ENCODE results near the gene RMDN3.

The RMDN3 gene

GRCh38 chr15:40796512-40796911 is 41.5 kb upstream of the RMDN3 start:
- DNase-seq: no peak
- Histone ChIP-seq H3K27me3 (ENCODE audit: insufficient read depth, low read length) (no peaks in the 10 kb centered on the region), H2BK12ac (ENCODE audit: low read length) (no peak overlapping the region), H3K4me2 (ENCODE audit: low read length) (no peak overlapping the region), H4K8ac (ENCODE audit: low read depth, low read length) (no peak overlapping the region), H3K79me2 (ENCODE audit: control insufficient read depth, insufficient read depth, low read length, poor library complexity) (no peaks in the 10 kb centered on the region), H3K4ac (ENCODE audit: low read depth, low read length) (no peak overlapping the region), H2BK120ac (ENCODE audit: insufficient read depth, low read length, poor library complexity) (no peak overlapping the region), H3K4me3 (ENCODE audit: low read depth, low read length) (no peak overlapping the region), H3K23ac (ENCODE audit: low read length) (no peak overlapping the region), H2BK5ac (ENCODE audit: low read depth, low read length, poor library complexity) (no peak overlapping the region), H3K9ac (ENCODE audit: low read length) (no peak overlapping the region), H2AK5ac (ENCODE audit: low read length) (no peak overlapping the region), H2AFZ (ENCODE audit: insufficient read depth, low read length, poor library complexity) (no peak overlapping the region), H3K79me1 (ENCODE audit: low read length) (no peaks in the 10 kb centered on the region), H4K91ac (ENCODE audit: low read depth, low read length) (no peak overlapping the region), H3K18ac (ENCODE audit: low read length) (no peak overlapping the region), H3K4me1 (ENCODE audit: control insufficient read depth in 1 of 2, insufficient read depth in 2 of 2, low read length in 2 of 2) (no peaks in the 10 kb centered on the region), H3K36me3 (ENCODE audit: control insufficient read depth in 1 of 2, insufficient read depth in 2 of 2, low read length in 2 of 2) (peaks cover 0 to 4% of the 10 kb centered on the region in 2 experiments), H3K9me3 (ENCODE audit: insufficient read depth, low read depth, low read length) (no peaks in the 10 kb centered on the region), H3K14ac (ENCODE audit: low read length) (no peak overlapping the region), H4K12ac (ENCODE audit: low read depth, low read length) (no peak overlapping the region), H3K27ac (ENCODE audit: low read depth, low read length) (no peak overlapping the region)
- no CpG with 5 or more reads among the region's 5 CpGs for WGBS (ENCODE audit: extremely low coverage, insufficient coverage, insufficient read length)

DNA sequence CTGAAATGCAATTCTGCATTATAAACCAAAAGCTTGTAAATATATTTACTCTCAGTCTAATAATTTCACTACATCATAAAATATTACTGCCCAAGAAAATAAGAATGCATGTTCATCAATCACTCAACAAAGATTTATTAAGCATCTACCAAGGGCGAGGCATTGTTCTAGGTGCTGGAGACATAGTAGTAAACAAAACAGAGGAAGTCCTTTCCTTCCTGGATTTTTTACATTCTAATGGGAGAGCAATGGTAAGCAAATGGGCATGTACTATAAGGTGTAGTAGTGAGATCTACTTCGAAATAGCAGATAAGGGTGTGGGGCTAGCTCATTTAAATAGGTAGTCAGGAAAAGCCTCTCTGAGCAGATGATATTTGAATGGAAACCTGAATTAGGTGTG is 41.0 kb upstream of the RMDN3 start:
- H3K4me3 ChIP-seq (ENCODE audit: low read depth, low read length): no peak overlapping the region
- H2AFZ ChIP-seq (ENCODE audit: insufficient read depth, low read length, poor library complexity): no peak overlapping the region
- WGBS (ENCODE audit: extremely low coverage, insufficient coverage, insufficient read length): no CpG with 5 or more reads among the region's 2 CpGs
- no peak overlapping the region for H2BK12ac ChIP-seq (ENCODE audit: low read length)
- no peaks in the 10 kb centered on the region for H3K9me3 ChIP-seq (ENCODE audit: insufficient read depth, low read depth, low read length)
- no peak overlapping the region for H3K14ac ChIP-seq (ENCODE audit: low read length)
- no peak overlapping the region for H3K18ac ChIP-seq (ENCODE audit: low read length)
- H3K9ac ChIP-seq (ENCODE audit: low read length): no peak overlapping the region
- no peak overlapping the region for H3K27ac ChIP-seq (ENCODE audit: low read depth, low read length)
- no peak for DNase-seq
- H3K4me1 ChIP-seq (ENCODE audit: control insufficient read depth in 1 of 2, insufficient read depth in 2 of 2, low read length in 2 of 2): no peaks in the 10 kb centered on the region
- H3K79me1 ChIP-seq (ENCODE audit: low read length): no peaks in the 10 kb centered on the region
- H3K27me3 ChIP-seq (ENCODE audit: insufficient read depth, low read length): no peaks in the 10 kb centered on the region
- no peak overlapping the region for H4K12ac ChIP-seq (ENCODE audit: low read depth, low read length)
- no peak overlapping the region for H4K91ac ChIP-seq (ENCODE audit: low read depth, low read length)
- H3K4me2 ChIP-seq (ENCODE audit: low read length): no peak overlapping the region
- H2BK120ac ChIP-seq (ENCODE audit: insufficient read depth, low read length, poor library complexity): no peak overlapping the region
- H3K23ac ChIP-seq (ENCODE audit: low read length): no peak overlapping the region
- H4K8ac ChIP-seq (ENCODE audit: low read depth, low read length): no peak overlapping the region
- H3K36me3 ChIP-seq (ENCODE audit: control insufficient read depth in 1 of 2, insufficient read depth in 2 of 2, low read length in 2 of 2): peaks cover 0 to 4% of the 10 kb centered on the region in 2 experiments
- H2BK5ac ChIP-seq (ENCODE audit: low read depth, low read length, poor library complexity): no peak overlapping the region
- H3K79me2 ChIP-seq (ENCODE audit: control insufficient read depth, insufficient read depth, low read length, poor library complexity): no peaks in the 10 kb centered on the region
- H2AK5ac ChIP-seq (ENCODE audit: low read length): no peak overlapping the region
- H3K4ac ChIP-seq (ENCODE audit: low read depth, low read length): no peak overlapping the region

- no peaks in the 10 kb centered on the region for H3K27me3 ChIP-seq (ENCODE audit: insufficient read depth, low read length)
- no peak overlapping the region for H4K12ac ChIP-seq (ENCODE audit: low read depth, low read length)
- H3K27ac ChIP-seq (ENCODE audit: low read depth, low read length): no peak overlapping the region
- no peak overlapping the region for H3K4ac ChIP-seq (ENCODE audit: low read depth, low read length)
- H3K4me1 ChIP-seq (ENCODE audit: control insufficient read depth in 1 of 2, insufficient read depth in 2 of 2, low read length in 2 of 2): no peaks in the 10 kb centered on the region
- no peak overlapping the region for H2BK120ac ChIP-seq (ENCODE audit: insufficient read depth, low read length, poor library complexity)
- no peaks in the 10 kb centered on the region for H3K79me1 ChIP-seq (ENCODE audit: low read length)
- H2BK12ac ChIP-seq (ENCODE audit: low read length): no peak overlapping the region
- peak; percentile 8 to 35 for DNase-seq
- peaks cover 0 to 4% of the 10 kb centered on the region in 2 experiments for H3K36me3 ChIP-seq (ENCODE audit: control insufficient read depth in 1 of 2, insufficient read depth in 2 of 2, low read length in 2 of 2)
- H3K79me2 ChIP-seq (ENCODE audit: control insufficient read depth, insufficient read depth, low read length, poor library complexity): no peaks in the 10 kb centered on the region
- WGBS (ENCODE audit: extremely low coverage, insufficient coverage, insufficient read length): no CpG with 5 or more reads among the region's 9 CpGs
- no peak overlapping the region for H4K91ac ChIP-seq (ENCODE audit: low read depth, low read length)
- H3K9ac ChIP-seq (ENCODE audit: low read length): no peak overlapping the region
- H2AK5ac ChIP-seq (ENCODE audit: low read length): no peak overlapping the region
- no peak overlapping the region for H3K4me3 ChIP-seq (ENCODE audit: low read depth, low read length)
- no peak overlapping the region for H3K18ac ChIP-seq (ENCODE audit: low read length)
- H3K14ac ChIP-seq (ENCODE audit: low read length): no peak overlapping the region
- H3K23ac ChIP-seq (ENCODE audit: low read length): no peak overlapping the region
- no peaks in the 10 kb centered on the region for H3K9me3 ChIP-seq (ENCODE audit: insufficient read depth, low read depth, low read length)
- no peak overlapping the region for H4K8ac ChIP-seq (ENCODE audit: low read depth, low read length)
- H2AFZ ChIP-seq (ENCODE audit: insufficient read depth, low read length, poor library complexity): no peak overlapping the region
- no peak overlapping the region for H2BK5ac ChIP-seq (ENCODE audit: low read depth, low read length, poor library complexity)
- no peak overlapping the region for H3K4me2 ChIP-seq (ENCODE audit: low read length)
Observed at GRCh38 chr15:40793216-40793989, 38.3 kb upstream of the RMDN3 start.

- no peaks in the 10 kb centered on the region for H3K9me3 ChIP-seq (ENCODE audit: insufficient read depth, low read depth, low read length)
- no peak overlapping the region for H3K9ac ChIP-seq (ENCODE audit: low read length)
- no peak overlapping the region for H3K18ac ChIP-seq (ENCODE audit: low read length)
- H4K8ac ChIP-seq (ENCODE audit: low read depth, low read length): no peak overlapping the region
- H3K14ac ChIP-seq (ENCODE audit: low read length): no peak overlapping the region
- no peak overlapping the region for H2AK5ac ChIP-seq (ENCODE audit: low read length)
- H2BK5ac ChIP-seq (ENCODE audit: low read depth, low read length, poor library complexity): no peak overlapping the region
- WGBS (ENCODE audit: extremely low coverage, insufficient coverage, insufficient read length): no CpG with 5 or more reads among the region's 3 CpGs
- H2BK120ac ChIP-seq (ENCODE audit: insufficient read depth, low read length, poor library complexity): no peak overlapping the region
- peaks cover 4 to 7% of the 10 kb centered on the region in 2 experiments for H3K4me1 ChIP-seq (ENCODE audit: control insufficient read depth in 1 of 2, insufficient read depth in 2 of 2, low read length in 2 of 2)
- no peaks in the 10 kb centered on the region for H3K27me3 ChIP-seq (ENCODE audit: insufficient read depth, low read length)
- no peak overlapping the region for H3K23ac ChIP-seq (ENCODE audit: low read length)
- H3K4ac ChIP-seq (ENCODE audit: low read depth, low read length): no peak overlapping the region
- H3K4me2 ChIP-seq (ENCODE audit: low read length): no peak overlapping the region
- no peak overlapping the region for H3K4me3 ChIP-seq (ENCODE audit: low read depth, low read length)
- H3K79me2 ChIP-seq (ENCODE audit: control insufficient read depth, insufficient read depth, low read length, poor library complexity): no peaks in the 10 kb centered on the region
- no peaks in the 10 kb centered on the region for H3K79me1 ChIP-seq (ENCODE audit: low read length)
- H3K27ac ChIP-seq (ENCODE audit: low read depth, low read length): no peak overlapping the region
- no peak overlapping the region for H2AFZ ChIP-seq (ENCODE audit: insufficient read depth, low read length, poor library complexity)
- no peak overlapping the region for H4K91ac ChIP-seq (ENCODE audit: low read depth, low read length)
- no peak overlapping the region for H2BK12ac ChIP-seq (ENCODE audit: low read length)
- H4K12ac ChIP-seq (ENCODE audit: low read depth, low read length): no peak overlapping the region
- DNase-seq: no peak
- H3K36me3 ChIP-seq (ENCODE audit: control insufficient read depth in 1 of 2, insufficient read depth in 2 of 2, low read length in 2 of 2): peaks cover 0 to 4% of the 10 kb centered on the region in 2 experiments
Observed at GRCh38 chr15:40792394-40792793, 37.3 kb upstream of the RMDN3 start.

Data from trophoblast cell (in vitro differentiated cells and primary cell).